Measurements from ENCODE around the gene TPP2. TPM values are rescaled to one million over a fixed set of nuclear protein-coding genes. Genes with fewer than 3 reads are reported as not detected.

TPP2 gene
- total and polyA plus RNA-seq, 10 donors = 19.5 to 95.5 (median 55.1) TPM

GRCh38 chr13:102582256-102582655, 14.5 kb upstream of the TPP2 start:
- Histone ChIP-seq H3K27me3 (replicated peaks in 1 of 7) (no peaks in the 10 kb centered on the region), H3K36me3 (no peaks in the 10 kb centered on the region), H3K9me3 (no peaks in the 10 kb centered on the region), H3K27ac (no peak overlapping the region), H3K4me3 (no peak overlapping the region), H3K4me1 (peaks cover 0 to 10% (median 2%) of the 10 kb centered on the region in 6 donors)
- no peak for TF ChIP-seq POLR2AphosphoS5 (IDR thresholded peaks at IDR 0.05)
- no peak for DNase-seq
- intact Hi-C loops (cut with DNase I; ENCODE audit: low total_unique reads) = loop anchor here (5.0 kb wide), 1 partner anchor 265 kb away; the partner anchor contains the start of gene ERCC5

DNA sequence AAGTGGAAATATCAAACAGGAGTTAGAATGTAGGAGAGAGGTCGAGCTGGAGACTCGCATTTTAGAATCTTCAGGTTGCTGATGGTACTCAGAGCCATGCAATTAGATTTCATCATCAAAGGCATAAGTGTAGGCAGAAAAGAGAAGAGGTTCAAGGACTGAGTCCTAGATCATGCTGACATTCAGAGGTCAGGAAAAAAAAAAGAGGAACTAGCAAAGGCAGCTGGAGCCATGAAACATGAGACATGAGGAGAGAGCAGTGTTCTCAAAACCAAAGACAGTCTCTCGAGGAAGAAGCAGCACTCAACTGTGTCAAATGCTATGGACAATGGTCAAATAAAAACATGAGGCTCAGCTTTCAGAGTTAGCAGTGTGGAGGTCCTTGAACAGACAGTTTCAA, 12.4 kb upstream of the TPP2 start:
- intact Hi-C loops (cut with DNase I; ENCODE audit: low total_unique reads) = loop anchor here (5.0 kb wide), 1 partner anchor 263 kb away; the partner anchor contains the start of gene ERCC5
- DNase-seq = no peak
- H3K4me1 ChIP-seq = peaks cover 0 to 10% (median 2%) of the 10 kb centered on the region in 6 donors
- H3K27ac ChIP-seq = no peak overlapping the region
- no peak overlapping the region for H3K4me3 ChIP-seq
- H3K27me3 ChIP-seq (replicated peaks in 1 of 7) = no peaks in the 10 kb centered on the region
- WGBS, 5 donors = 26 to 36% (median 29%) methylated on average over 3 of the region's 3 CpGs
- H3K9me3 ChIP-seq = no peaks in the 10 kb centered on the region
- no peaks in the 10 kb centered on the region for H3K36me3 ChIP-seq
- TF ChIP-seq POLR2AphosphoS5 (IDR thresholded peaks at IDR 0.05) (no peak), CTCF (IDR thresholded peaks at IDR 0.05 in 8 of 11, conservative IDR thresholded peaks at IDR 0.05 in 3 of 11) (no peak), POLR2A (IDR thresholded peaks at IDR 0.05) (no peak)

GRCh38 chr13:102586615-102587014, 10.2 kb upstream of the TPP2 start:
- no peak for TF ChIP-seq POLR2A (IDR thresholded peaks at IDR 0.05)
- no peak for TF ChIP-seq POLR2AphosphoS5 (IDR thresholded peaks at IDR 0.05)
- TF ChIP-seq CTCF (IDR thresholded peaks at IDR 0.05 in 8 of 11, conservative IDR thresholded peaks at IDR 0.05 in 3 of 11) = no peak
- no peak for DNase-seq
- intact Hi-C loops (cut with DNase I; ENCODE audit: low total_unique reads) = no loop called here
- Histone ChIP-seq H3K27me3 (replicated peaks in 1 of 7) (no peaks in the 10 kb centered on the region), H3K4me1 (peaks cover 0 to 13% (median 1%) of the 10 kb centered on the region in 6 donors), H3K36me3 (no peaks in the 10 kb centered on the region), H3K9me3 (no peaks in the 10 kb centered on the region), H3K4me3 (no peak overlapping the region), H3K27ac (no peak overlapping the region)
- WGBS, 5 donors = 92 to 95% (median 95%) methylated on average over 3 of the region's 3 CpGs

GRCh38 chr13:102587916-102588315, 8.9 kb upstream of the TPP2 start:
- H3K4me3 ChIP-seq = no peak overlapping the region
- H3K9me3 ChIP-seq = no peaks in the 10 kb centered on the region
- H3K27ac ChIP-seq = no peak overlapping the region
- DNase-seq = no peak
- H3K27me3 ChIP-seq (replicated peaks in 1 of 7) = no peaks in the 10 kb centered on the region
- H3K4me1 ChIP-seq = peaks cover 7 to 26% (median 12%) of the 10 kb centered on the region in 6 donors
- no peaks in the 10 kb centered on the region for H3K36me3 ChIP-seq
- 47 to 61% (median 53%) methylated on average over 2 of the region's 2 CpGs for WGBS, 5 donors
- intact Hi-C loops (cut with DNase I; ENCODE audit: low total_unique reads) = no loop called here
- TF ChIP-seq POLR2A (IDR thresholded peaks at IDR 0.05) = no peak
- TF ChIP-seq CTCF (IDR thresholded peaks at IDR 0.05 in 8 of 11, conservative IDR thresholded peaks at IDR 0.05 in 3 of 11) = no peak
- TF ChIP-seq POLR2AphosphoS5 (IDR thresholded peaks at IDR 0.05) = no peak
